ENCODE measurements around the gene ABHD8.
"Not testable (repeated sequence)": the region's sequence is repeated elsewhere in the genome, so short reads cannot be mapped to it uniquely, and the experiment has no call there.

ABHD8 gene

GRCh38 chr19:17296976-17297375, 6.2 kb downstream of the ABHD8 start:
- DNase-seq (ENCODE audit: low spot score), result no peak

GRCh38 chr19:17296273-17296672, 7.0 kb downstream of the ABHD8 start:
- DNase-seq (ENCODE audit: low spot score), result no peak

GRCh38 chr19:17295551-17295950, 7.7 kb downstream of the ABHD8 start:
- DNase-seq (ENCODE audit: low spot score), result not testable (repeated sequence)

GRCh38 chr19:17294051-17294891, 9.0 kb downstream of the ABHD8 start:
- DNase-seq (ENCODE audit: low spot score), result peak; percentile 61

GRCh38 chr19:17293605-17294004, 9.6 kb downstream of the ABHD8 start:
- DNase-seq (ENCODE audit: low spot score), result no peak

- DNase-seq (ENCODE audit: low spot score), result peak; percentile 95
These were observed 10.7 kb downstream of the ABHD8 start for GRCh38 chr19:17292301-17293074.

GRCh38 chr19:17289489-17289888, 13.7 kb downstream of the ABHD8 start:
- DNase-seq (ENCODE audit: low spot score), result peak; percentile 94

GRCh38 chr19:17286752-17287151, 16.5 kb downstream of the ABHD8 start:
- no peak for DNase-seq (ENCODE audit: low spot score)

- no peak for DNase-seq (ENCODE audit: low spot score)
These were observed 17.0 kb downstream of the ABHD8 start for GRCh38 chr19:17286263-17286662.

GRCh38 chr19:17285415-17286135, 17.6 kb downstream of the ABHD8 start:
- DNase-seq (ENCODE audit: low spot score), result no peak

GRCh38 chr19:17283504-17283996, 19.7 kb downstream of the ABHD8 start:
- DNase-seq (ENCODE audit: low spot score), result no peak

GRCh38 chr19:17282488-17283125, 20.6 kb downstream of the ABHD8 start:
- peak; percentile 91 for DNase-seq (ENCODE audit: low spot score)

- peak; percentile 56 for DNase-seq (ENCODE audit: low spot score)
These were observed 21.6 kb downstream of the ABHD8 start, which contains the start of gene ANKLE1 for GRCh38 chr19:17281391-17282304. Gene ANKLE1, plus strand, starts transcription at chr19:17281901. Its CDS starts 20 bp downstream, at chr19:17281921.

- DNase-seq (ENCODE audit: low spot score), result no peak
These were observed 23.8 kb downstream of the ABHD8 start for GRCh38 chr19:17279436-17279835.

GRCh38 chr19:17275441-17276175, 27.6 kb downstream of the ABHD8 start:
- DNase-seq (ENCODE audit: low spot score), result no peak

GRCh38 chr19:17274892-17275291, 28.3 kb downstream of the ABHD8 start:
- not testable (repeated sequence) for DNase-seq (ENCODE audit: low spot score)

- no peak for DNase-seq (ENCODE audit: low spot score)
These were observed 34.5 kb downstream of the ABHD8 start for GRCh38 chr19:17268754-17269153.

GRCh38 chr19:17266975-17267788, 36.0 kb downstream of the ABHD8 start, which contains the start of gene BABAM1:
Gene BABAM1, plus strand, starts transcription at chr19:17267443. Its CDS starts 1,364 bp downstream, at chr19:17268807.
- peak; percentile 100 for DNase-seq (ENCODE audit: low spot score)

GRCh38 chr19:17266589-17266974, 36.6 kb downstream of the ABHD8 start:
- no peak for DNase-seq (ENCODE audit: low spot score)

Data from GM03348 (cell line).